Testis (tissue), 2 donors: Measurements from ENCODE around the gene EFCAB9.

Source experiments
- CTCF ChIP-seq, 3 experiments: fragments of 450-650 bp in 2 of 3; fragments of 200-600 bp in 1 of 3; sonication (generic) in 1 of 3; IDR thresholded peaks; one replicate each; pipeline ENCODE4 v1.5.1; 2016 to 2019; ENCODE audit warnings: antibody characterized with exemption in 3 of 3, mild to moderate bottlenecking in 2 of 3, moderate library complexity in 1 of 3
- POLR2A ChIP-seq: fragments of 450-650 bp; IDR thresholded peaks from one replicate; pipeline ENCODE4 v1.6.1; 2017; ENCODE audit warnings: antibody characterized with exemption, mild to moderate bottlenecking, moderate library complexity

- TF ChIP-seq CTCF (IDR thresholded peaks at IDR 0.05) (no peak), POLR2A (no peak)
Observed at GRCh38 chr5:172160506-172160905, 33.5 kb upstream of the EFCAB9 start.
